ENCODE results near the gene PUS3. TPM values are rescaled to one million over a fixed set of nuclear protein-coding genes. Genes with fewer than 3 reads are reported as not detected.
"Not testable (repeated sequence)": the region's sequence is repeated elsewhere in the genome, so short reads cannot be mapped to it uniquely, and the experiment has no call there.

Gene PUS3
- total RNA-seq, 1 donor from 2014 or later: 7.7 TPM

DNA sequence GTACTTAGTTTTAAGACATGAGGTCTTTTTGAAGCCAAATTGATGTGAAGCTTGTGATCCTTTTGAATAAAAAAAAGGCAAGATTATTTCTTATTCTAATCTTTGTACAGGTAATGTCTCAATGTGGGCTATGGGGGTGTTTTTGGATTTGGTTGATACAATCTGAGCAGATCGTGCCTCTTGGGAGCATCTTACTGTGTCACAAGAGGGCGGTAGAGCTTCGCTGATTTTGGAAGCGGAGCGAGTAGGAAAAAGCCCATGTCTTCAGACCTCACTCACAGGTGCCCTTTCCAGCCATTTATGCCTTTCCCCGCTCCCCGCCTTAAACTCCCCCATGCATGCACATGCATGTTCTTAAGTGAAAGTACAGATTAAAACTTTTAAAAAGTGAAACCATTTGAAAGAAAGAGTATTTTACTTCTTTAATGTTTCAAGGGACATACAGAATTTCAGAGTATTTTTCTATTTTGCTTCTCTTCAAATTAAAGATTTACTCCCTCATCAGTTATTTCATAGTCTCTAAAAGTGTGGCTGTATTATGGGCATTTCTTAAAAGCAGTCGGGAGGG, 20.1 kb upstream of the PUS3 start:
- intact Hi-C loops (cut with micrococcal nuclease): loop anchor here (5.0 kb wide), 1 partner anchor 274 kb away; no protein-coding TSS in a partner anchor
- peak; percentile 36 for DNase-seq
- H3K4me3 ChIP-seq: no peak overlapping the region

DNA sequence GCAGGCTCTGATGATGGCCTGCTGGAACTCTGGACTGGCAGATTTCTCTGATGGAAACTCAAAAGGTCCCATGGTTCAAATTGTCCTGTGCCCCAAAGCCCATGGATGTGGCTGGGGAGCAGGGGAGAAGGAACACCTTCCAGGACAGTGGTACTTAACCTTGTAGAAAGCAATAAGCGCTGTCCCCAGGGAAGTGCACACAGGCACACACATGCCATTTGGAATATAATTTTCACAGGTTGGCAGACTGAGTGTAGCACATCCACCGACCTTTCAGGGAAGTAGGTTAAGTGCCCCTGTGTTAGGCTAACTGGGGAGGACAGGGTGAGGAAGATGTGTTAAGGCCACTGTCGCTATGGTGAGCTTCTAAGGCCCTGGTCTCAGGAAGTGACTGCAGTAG, 19.1 kb upstream of the PUS3 start:
- Histone ChIP-seq H3K27ac (replicated peaks) (no peak overlapping the region), H3K9me3 (replicated peaks) (no peaks in the 10 kb centered on the region), H3K4me3 (no peak overlapping the region), H3K36me3 (no peaks in the 10 kb centered on the region), H3K4me1 (no peaks in the 10 kb centered on the region), H3K27me3 (ENCODE audit: low read depth) (peaks cover 34% of the 10 kb centered on the region)
- intact Hi-C loops (cut with micrococcal nuclease): loop anchor here (5.0 kb wide), 1 partner anchor 275 kb away; no protein-coding TSS in a partner anchor
- no peak for DNase-seq
- TF ChIP-seq, protein P1, sequence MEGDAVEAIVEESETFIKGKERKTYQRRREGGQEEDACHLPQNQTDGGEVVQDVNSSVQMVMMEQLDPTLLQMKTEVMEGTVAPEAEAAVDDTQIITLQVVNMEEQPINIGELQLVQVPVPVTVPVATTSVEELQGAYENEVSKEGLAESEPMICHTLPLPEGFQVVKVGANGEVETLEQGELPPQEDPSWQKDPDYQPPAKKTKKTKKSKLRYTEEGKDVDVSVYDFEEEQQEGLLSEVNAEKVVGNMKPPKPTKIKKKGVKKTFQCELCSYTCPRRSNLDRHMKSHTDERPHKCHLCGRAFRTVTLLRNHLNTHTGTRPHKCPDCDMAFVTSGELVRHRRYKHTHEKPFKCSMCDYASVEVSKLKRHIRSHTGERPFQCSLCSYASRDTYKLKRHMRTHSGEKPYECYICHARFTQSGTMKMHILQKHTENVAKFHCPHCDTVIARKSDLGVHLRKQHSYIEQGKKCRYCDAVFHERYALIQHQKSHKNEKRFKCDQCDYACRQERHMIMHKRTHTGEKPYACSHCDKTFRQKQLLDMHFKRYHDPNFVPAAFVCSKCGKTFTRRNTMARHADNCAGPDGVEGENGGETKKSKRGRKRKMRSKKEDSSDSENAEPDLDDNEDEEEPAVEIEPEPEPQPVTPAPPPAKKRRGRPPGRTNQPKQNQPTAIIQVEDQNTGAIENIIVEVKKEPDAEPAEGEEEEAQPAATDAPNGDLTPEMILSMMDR (IDR thresholded peaks at IDR 0.05; ENCODE audit: borderline replicate concordance): no peak

More for the DNA sequence above, 20.1 kb upstream of the PUS3 start:
- no peak overlapping the region for H3K27ac ChIP-seq (replicated peaks)
- no peaks in the 10 kb centered on the region for H3K9me3 ChIP-seq (replicated peaks)
- no peaks in the 10 kb centered on the region for H3K36me3 ChIP-seq
- peaks cover 31% of the 10 kb centered on the region for H3K27me3 ChIP-seq (ENCODE audit: low read depth)
- H3K4me1 ChIP-seq: no peaks in the 10 kb centered on the region
- TF ChIP-seq, protein P1 (IDR thresholded peaks at IDR 0.05; ENCODE audit: borderline replicate concordance): peak; percentile 88

DNA sequence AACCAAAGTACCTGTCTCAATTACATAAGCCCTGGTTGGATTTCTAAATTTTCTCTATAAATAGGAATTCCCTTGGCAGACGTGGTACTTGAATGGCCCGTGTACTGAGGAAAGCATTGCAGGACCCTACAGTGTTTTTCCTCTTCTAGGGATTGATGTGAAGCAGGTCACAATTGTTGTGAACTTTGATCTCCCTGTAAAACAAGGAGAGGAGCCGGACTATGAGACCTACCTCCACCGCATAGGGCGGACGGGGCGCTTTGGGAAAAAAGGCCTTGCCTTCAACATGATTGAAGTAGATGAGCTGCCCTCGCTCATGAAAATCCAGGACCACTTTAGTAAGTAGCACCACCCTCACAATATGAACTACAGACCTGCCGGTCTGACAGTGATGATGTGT, 18.0 kb upstream of the PUS3 start:
- intact Hi-C loops (cut with micrococcal nuclease): loop anchor here (5.0 kb wide), 1 partner anchor 276 kb away; no protein-coding TSS in a partner anchor

DNA sequence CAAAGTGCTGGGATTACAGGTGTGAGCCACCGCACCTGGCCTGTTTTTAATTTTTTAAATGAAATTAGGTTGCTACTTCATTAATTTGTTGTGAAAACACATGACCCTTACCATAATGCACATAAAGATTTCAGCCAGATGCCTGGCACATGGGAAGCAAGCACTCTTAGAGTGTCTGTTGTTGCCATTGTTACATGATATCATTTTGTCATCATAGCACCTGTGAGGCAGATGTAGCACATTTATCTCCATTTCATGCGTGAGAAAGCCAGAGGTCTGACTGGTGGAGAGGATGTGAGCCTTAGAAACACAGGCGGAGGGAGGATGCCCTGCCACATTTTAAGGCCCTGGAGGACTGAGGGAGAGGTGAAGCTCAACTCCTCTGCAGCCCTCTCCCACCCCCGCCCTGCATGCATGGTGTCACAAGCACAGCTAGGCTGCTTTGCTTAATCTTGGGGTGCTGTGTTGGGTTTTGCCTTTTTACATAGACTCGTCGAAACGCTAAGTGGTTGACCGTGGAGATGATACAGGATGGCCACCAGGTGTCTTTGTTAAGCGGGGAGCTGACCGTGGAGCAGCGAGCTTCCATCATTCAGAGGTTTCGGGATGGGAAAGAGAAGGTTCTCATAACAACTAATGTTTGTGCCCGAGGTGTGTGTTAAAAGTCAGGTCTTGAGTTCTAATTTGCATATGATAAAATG, 15.3 kb upstream of the PUS3 start:
- no peak for DNase-seq
- no peaks in the 10 kb centered on the region for H3K9me3 ChIP-seq (replicated peaks)
- no peaks in the 10 kb centered on the region for H3K4me1 ChIP-seq
- H3K36me3 ChIP-seq: no peaks in the 10 kb centered on the region
- H3K4me3 ChIP-seq: no peak overlapping the region
- intact Hi-C loops (cut with micrococcal nuclease): no loop called here
- TF ChIP-seq, protein P1 (IDR thresholded peaks at IDR 0.05; ENCODE audit: borderline replicate concordance): no peak
- H3K27me3 ChIP-seq (ENCODE audit: low read depth): peaks cover 64% of the 10 kb centered on the region
- H3K27ac ChIP-seq (replicated peaks): no peak overlapping the region

More for the DNA sequence above, 18.0 kb upstream of the PUS3 start:
- H3K9me3 ChIP-seq (replicated peaks): no peaks in the 10 kb centered on the region
- H3K4me3 ChIP-seq: no peak overlapping the region
- H3K27ac ChIP-seq (replicated peaks): no peak overlapping the region
- peaks cover 46% of the 10 kb centered on the region for H3K27me3 ChIP-seq (ENCODE audit: low read depth)
- H3K36me3 ChIP-seq: no peaks in the 10 kb centered on the region
- no peaks in the 10 kb centered on the region for H3K4me1 ChIP-seq
- TF ChIP-seq, protein P1 (IDR thresholded peaks at IDR 0.05; ENCODE audit: borderline replicate concordance): no peak
- DNase-seq: no peak

DNA sequence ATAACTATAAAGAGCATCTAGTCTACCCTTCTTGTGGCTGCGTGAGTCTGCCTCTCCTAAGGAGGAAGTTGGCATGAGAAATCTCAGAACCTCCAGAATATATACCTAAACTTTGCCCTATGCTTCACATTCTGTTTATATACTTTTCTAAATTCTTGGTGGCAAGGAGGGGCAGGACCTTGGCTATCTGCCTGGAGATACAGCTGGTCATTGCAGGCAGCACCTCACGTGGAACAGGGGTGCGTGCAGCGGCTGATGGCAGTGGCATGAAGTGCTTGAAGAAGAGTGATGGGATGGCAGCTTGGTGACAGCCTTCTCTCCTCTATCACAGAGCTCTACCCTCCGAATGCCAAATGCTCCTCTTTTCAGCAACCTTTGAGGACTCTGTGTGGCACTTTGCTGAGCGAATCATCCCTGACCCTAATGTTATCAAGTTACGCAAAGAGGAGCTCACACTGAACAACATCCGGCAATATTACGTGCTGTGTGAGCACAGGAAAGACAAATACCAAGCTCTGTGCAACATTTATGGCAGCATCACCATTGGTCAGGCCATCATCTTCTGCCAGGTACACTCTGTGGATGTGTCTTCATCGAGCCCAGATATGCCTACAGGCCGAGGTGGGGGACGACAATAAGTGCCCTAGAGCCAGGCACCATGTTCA, 13.8 kb upstream of the PUS3 start:
- Histone ChIP-seq H3K36me3 (no peaks in the 10 kb centered on the region), H3K9me3 (replicated peaks) (no peaks in the 10 kb centered on the region), H3K27me3 (ENCODE audit: low read depth) (peaks cover 72% of the 10 kb centered on the region), H3K4me3 (no peak overlapping the region), H3K27ac (replicated peaks) (no peak overlapping the region), H3K4me1 (no peaks in the 10 kb centered on the region)
- TF ChIP-seq, protein P1 (IDR thresholded peaks at IDR 0.05; ENCODE audit: borderline replicate concordance): no peak
- DNase-seq: no peak
- intact Hi-C loops (cut with micrococcal nuclease): no loop called here

DNA sequence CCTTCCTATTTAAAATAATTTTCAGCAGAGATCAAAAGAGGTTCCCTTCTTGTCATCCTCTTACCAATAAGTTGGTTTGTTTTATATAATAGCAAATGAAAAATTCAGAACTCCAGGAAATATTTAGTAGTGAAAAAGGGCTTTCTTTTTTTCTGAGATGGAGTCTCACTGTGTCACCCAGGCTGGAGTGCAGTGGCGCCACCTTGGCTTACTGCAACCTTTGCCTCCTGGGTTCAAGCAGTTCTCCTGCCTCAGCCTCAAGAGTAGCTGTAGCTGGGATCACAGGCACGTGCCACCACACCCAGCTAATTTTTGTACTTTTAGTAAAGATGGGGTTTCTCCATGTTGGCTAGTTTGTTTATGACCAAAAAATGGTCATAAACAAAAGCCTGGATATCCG, 11.6 kb upstream of the PUS3 start:
- H3K4me3 ChIP-seq; DNase-seq; H3K4me1 ChIP-seq; H3K9me3 ChIP-seq (replicated peaks); intact Hi-C loops (cut with micrococcal nuclease); H3K27ac ChIP-seq (replicated peaks); H3K36me3 ChIP-seq: not testable (repeated sequence)
- H3K27me3 ChIP-seq (ENCODE audit: low read depth): peaks cover 73% of the 10 kb centered on the region

Data from left ventricle myocardium inferior (tissue), 1 donor.